Stimulated activated CD4-positive, alpha-beta T cell treated with anti-CD3 and anti-CD28 coated beads, TNF-alpha, amount 100 ng/mL, for 24 hours (primary cell): ENCODE data around the gene GPHN.

ENCODE experiments used
- DNase-seq, 3 experiments: peaks; one replicate each; pipeline ENCODE4 v3.0.0-alpha.2; 2020; ENCODE audit warnings: low read depth in 3 of 3

GPHN gene

GRCh38 chr14:67141146-67141900 is 633.4 kb downstream of the GPHN start:
- DNase-seq = no peak

GRCh38 chr14:67151082-67151666 is 643.2 kb downstream of the GPHN start:
- no peak for DNase-seq

GRCh38 chr14:67158566-67158965 is 650.6 kb downstream of the GPHN start:
- DNase-seq = no peak

- DNase-seq = no peak
These were observed 654.4 kb downstream of the GPHN start for GRCh38 chr14:67162385-67162784.

GRCh38 chr14:67166450-67166853 is 658.5 kb downstream of the GPHN start:
- peak in 1 of 3 experiments; percentile 17 for DNase-seq

- no peak for DNase-seq
These were observed 659.6 kb downstream of the GPHN start for GRCh38 chr14:67167420-67168109.

GRCh38 chr14:67168110-67168441 is 660.1 kb downstream of the GPHN start:
- DNase-seq = no peak

GRCh38 chr14:67170660-67171059 is 662.7 kb downstream of the GPHN start:
- DNase-seq = no peak

- DNase-seq = no peak
These were observed 664.1 kb downstream of the GPHN start for GRCh38 chr14:67172056-67172455.

GRCh38 chr14:67172520-67172919 is 664.6 kb downstream of the GPHN start:
- DNase-seq = no peak

- no peak for DNase-seq
These were observed 665.8 kb downstream of the GPHN start for GRCh38 chr14:67173719-67174118.

GRCh38 chr14:67186172-67186768 is 678.3 kb downstream of the GPHN start:
- no peak for DNase-seq

- DNase-seq = no peak
These were observed 679.0 kb downstream of the GPHN start for GRCh38 chr14:67186789-67187584.

GRCh38 chr14:67187826-67188225 is 679.9 kb downstream of the GPHN start:
- no peak for DNase-seq

- DNase-seq = no peak
These were observed 680.4 kb downstream of the GPHN start for GRCh38 chr14:67188326-67188725.

GRCh38 chr14:67191768-67192290 is 683.9 kb downstream of the GPHN start:
- no peak for DNase-seq

GRCh38 chr14:67192366-67192765 is 684.4 kb downstream of the GPHN start:
- DNase-seq = no peak

GRCh38 chr14:67195279-67195678 is 687.3 kb downstream of the GPHN start:
- no peak for DNase-seq

GRCh38 chr14:67199016-67199415 is 691.1 kb downstream of the GPHN start:
- DNase-seq = no peak

- no peak for DNase-seq
These were observed 699.9 kb downstream of the GPHN start for GRCh38 chr14:67207810-67208209.

- no peak for DNase-seq
These were observed 710.2 kb downstream of the GPHN start for GRCh38 chr14:67218126-67218525.
